ENCODE results near the gene CACNB3. TPM values are rescaled to one million over a fixed set of nuclear protein-coding genes. Genes with fewer than 3 reads are reported as not detected.

CACNB3 gene
- total RNA-seq, 2 donors from 2014 or later, result 23.4 to 54.5 TPM

DNA sequence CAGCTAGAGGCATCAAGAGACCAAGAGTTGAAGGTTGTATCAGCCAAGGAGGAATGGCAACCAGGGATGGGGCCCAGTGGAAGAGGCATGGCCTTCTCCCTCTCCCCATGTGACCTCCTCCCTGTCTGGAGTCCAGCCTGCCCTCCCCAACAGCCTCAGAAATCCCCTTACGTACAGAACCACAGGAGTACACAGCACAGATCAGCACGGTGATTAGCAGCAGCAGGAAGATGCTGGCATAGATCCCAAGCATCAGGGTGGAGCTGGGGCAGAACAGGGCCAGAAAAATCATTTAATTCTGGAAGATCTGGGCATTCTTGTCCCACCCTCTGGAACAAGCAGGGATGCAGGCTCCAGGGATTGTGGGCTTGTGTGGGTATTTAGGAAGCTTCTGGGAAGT, 43.8 kb upstream of the CACNB3 start:
- intact Hi-C loops (cut with DNase I), result no loop called here
- Histone ChIP-seq H3K36me3 (peaks cover 18% of the 10 kb centered on the region), H3K4me1 (peaks cover 2% of the 10 kb centered on the region), H3K9me3 (no peaks in the 10 kb centered on the region), H3K27me3 (no peaks in the 10 kb centered on the region), H3K27ac (no peak overlapping the region), H3K9ac (ENCODE audit: low read depth in 2 of 2, low read length in 2 of 2) (no peak overlapping the region), H3K4me3 (no peak overlapping the region)
- TF ChIP-seq, protein P1, sequence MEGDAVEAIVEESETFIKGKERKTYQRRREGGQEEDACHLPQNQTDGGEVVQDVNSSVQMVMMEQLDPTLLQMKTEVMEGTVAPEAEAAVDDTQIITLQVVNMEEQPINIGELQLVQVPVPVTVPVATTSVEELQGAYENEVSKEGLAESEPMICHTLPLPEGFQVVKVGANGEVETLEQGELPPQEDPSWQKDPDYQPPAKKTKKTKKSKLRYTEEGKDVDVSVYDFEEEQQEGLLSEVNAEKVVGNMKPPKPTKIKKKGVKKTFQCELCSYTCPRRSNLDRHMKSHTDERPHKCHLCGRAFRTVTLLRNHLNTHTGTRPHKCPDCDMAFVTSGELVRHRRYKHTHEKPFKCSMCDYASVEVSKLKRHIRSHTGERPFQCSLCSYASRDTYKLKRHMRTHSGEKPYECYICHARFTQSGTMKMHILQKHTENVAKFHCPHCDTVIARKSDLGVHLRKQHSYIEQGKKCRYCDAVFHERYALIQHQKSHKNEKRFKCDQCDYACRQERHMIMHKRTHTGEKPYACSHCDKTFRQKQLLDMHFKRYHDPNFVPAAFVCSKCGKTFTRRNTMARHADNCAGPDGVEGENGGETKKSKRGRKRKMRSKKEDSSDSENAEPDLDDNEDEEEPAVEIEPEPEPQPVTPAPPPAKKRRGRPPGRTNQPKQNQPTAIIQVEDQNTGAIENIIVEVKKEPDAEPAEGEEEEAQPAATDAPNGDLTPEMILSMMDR (IDR thresholded peaks at IDR 0.05), result no peak
- DNase-seq, result no peak

DNA sequence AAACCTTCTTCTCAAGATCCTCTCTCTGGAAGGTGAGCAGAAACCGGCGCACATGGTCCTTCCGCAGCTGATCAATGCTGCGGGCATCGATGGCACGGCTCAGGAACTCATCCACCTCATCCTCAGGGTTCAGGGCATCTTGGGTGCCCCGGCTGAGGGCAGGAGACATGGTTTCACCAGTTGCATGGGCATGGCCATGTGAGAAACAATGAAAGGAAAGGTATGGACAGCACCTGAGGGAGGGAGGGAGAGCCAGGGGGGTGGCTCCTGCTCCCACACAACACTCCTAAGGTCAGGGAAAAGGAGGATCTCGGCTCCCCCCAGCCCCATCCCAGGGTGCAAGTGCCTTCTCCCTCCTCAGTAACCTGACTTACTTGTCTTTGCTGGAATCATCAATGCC, 43.0 kb upstream of the CACNB3 start:
- Histone ChIP-seq H3K27me3 (no peaks in the 10 kb centered on the region), H3K9me3 (no peaks in the 10 kb centered on the region), H3K4me1 (peaks cover 10% of the 10 kb centered on the region), H3K36me3 (peaks cover 18% of the 10 kb centered on the region), H3K9ac (ENCODE audit: low read depth in 2 of 2, low read length in 2 of 2) (no peak overlapping the region), H3K27ac (no peak overlapping the region), H3K4me3 (no peak overlapping the region)
- DNase-seq, result no peak
- TF ChIP-seq, protein P1 (IDR thresholded peaks at IDR 0.05), result no peak
- intact Hi-C loops (cut with DNase I), result no loop called here

DNA sequence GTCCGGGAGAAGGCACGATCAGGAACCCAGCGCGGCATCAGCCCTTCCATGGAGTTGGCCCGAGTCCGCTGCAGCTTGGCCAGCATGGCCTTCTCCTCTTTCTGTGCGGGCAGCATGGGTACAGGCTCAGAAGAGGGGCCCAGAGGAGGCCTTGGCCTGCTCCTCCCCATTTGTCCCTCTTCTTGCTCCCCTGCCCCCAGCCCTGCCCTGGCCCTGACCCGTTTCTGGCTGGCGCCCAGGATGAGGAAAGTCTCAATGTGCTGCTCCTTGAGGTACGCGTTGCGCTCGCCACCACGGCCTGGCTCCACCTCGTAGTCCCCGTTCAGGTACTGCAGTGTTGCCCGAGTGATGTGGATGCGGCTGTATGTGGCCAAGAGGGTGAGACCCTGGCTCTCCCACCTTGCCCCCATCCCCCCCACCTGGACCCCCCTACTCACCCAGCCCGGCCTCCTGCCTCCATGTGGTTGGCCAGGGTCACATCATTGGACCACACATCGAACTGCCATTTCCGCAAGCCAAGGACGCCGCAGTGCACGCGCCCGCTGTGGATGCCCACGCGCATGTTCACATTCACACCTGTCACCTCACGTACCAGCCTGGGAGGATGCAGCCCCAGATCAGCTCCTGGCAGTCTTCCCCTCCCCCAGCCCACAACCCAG, 42.2 kb upstream of the CACNB3 start:
- H3K9me3 ChIP-seq, result no peaks in the 10 kb centered on the region
- DNase-seq, result no peak
- H3K36me3 ChIP-seq, result peaks cover 18% of the 10 kb centered on the region
- TF ChIP-seq, protein P1 (IDR thresholded peaks at IDR 0.05), result no peak
- H3K27me3 ChIP-seq, result no peaks in the 10 kb centered on the region
- H3K9ac ChIP-seq (ENCODE audit: low read depth in 2 of 2, low read length in 2 of 2), result no peak overlapping the region
- intact Hi-C loops (cut with DNase I), result no loop called here
- no peak overlapping the region for H3K4me3 ChIP-seq
- H3K27ac ChIP-seq, result no peak overlapping the region
- peaks cover 16% of the 10 kb centered on the region for H3K4me1 ChIP-seq

DNA sequence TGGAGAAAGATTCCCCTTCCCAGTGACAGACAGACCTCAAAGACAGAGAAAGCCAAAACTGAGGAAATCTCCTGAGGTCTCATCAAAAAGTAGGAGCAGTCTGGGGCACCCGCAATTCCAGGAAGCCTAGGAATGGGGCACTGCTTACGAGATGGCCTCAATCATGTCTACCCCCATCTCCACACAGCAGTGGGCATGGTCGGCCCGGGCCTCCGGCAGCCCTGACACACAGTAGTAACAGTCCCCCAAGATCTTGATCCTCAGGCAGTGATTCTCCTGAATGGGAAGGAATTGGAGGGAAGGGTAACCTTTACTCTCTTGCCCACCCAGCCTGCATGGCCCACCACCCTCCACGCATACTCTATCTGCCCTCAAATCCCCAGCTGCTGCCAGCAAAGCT, 41.3 kb upstream of the CACNB3 start:
- Histone ChIP-seq H3K4me3 (no peak overlapping the region), H3K9me3 (no peaks in the 10 kb centered on the region), H3K27me3 (no peaks in the 10 kb centered on the region), H3K9ac (ENCODE audit: low read depth in 2 of 2, low read length in 2 of 2) (no peak overlapping the region), H3K27ac (no peak overlapping the region), H3K36me3 (peaks cover 14% of the 10 kb centered on the region), H3K4me1 (peaks cover 22% of the 10 kb centered on the region)
- TF ChIP-seq, protein P1 (IDR thresholded peaks at IDR 0.05), result no peak
- DNase-seq, result no peak
- intact Hi-C loops (cut with DNase I), result no loop called here

DNA sequence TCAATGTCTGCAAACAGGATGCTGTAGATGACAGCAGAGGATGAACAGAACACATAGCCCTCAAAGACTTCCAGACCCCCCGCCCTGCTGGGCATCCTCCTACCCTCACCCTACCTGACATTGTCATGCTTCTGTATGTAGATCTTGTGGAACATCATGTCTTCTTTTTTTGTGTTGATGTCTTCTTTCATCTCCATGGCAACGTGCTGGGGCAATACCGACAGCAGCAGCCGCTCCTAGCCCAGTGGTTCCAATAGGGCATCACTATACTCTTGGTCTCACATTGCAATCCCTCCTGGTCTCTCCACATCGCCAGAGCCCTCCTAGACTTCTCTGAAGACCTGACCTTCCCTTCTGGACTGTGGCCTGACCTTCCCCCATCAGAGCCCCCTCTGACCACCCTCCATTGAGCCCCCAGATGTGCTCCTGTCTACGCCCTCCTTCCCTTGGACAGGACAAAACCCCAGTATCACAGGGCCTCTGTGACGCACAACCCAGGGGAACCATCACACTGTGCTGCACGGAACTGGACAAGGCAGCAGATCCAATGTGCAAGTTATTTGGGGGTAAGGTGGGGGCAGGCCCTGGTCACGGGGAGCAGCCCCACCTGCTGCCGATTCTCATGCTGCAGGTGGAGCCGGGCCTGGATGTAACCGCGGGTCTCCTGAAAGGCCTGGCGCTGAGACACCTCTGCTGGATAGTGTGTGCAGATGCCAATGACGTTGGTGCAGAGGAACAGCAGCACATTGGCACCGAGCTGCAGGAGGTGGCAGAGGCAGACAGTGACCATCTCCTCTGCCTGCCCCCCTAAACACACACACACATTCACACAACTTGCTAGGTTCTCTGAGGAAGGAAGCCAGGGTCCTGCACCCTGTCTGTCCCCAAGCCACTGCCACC, 40.5 kb upstream of the CACNB3 start:
- H3K27me3 ChIP-seq, result no peaks in the 10 kb centered on the region
- intact Hi-C loops (cut with DNase I), result no loop called here
- DNase-seq, result no peak
- peaks cover 12% of the 10 kb centered on the region for H3K36me3 ChIP-seq
- no peaks in the 10 kb centered on the region for H3K9me3 ChIP-seq
- H3K9ac ChIP-seq (ENCODE audit: low read depth in 2 of 2, low read length in 2 of 2), result no peak overlapping the region
- no peak overlapping the region for H3K4me3 ChIP-seq
- TF ChIP-seq, protein P1 (IDR thresholded peaks at IDR 0.05), result no peak
- no peak overlapping the region for H3K27ac ChIP-seq
- H3K4me1 ChIP-seq, result peaks cover 22% of the 10 kb centered on the region

Data from colonic mucosa (tissue), 4 donors.